Activated T-helper 17 cell treated with anti-CD3 and anti-CD28 coated beads, Interleukin-2, amount 50 U/mL, for 72 hours (primary cell): Measurements from ENCODE around the gene RNF223. TPM values are rescaled to one million over a fixed set of nuclear protein-coding genes. Genes with fewer than 3 reads are reported as not detected.
"Not testable (repeated sequence)": the region's sequence is repeated elsewhere in the genome, so short reads cannot be mapped to it uniquely, and the experiment has no call there.

Experiments used
- ATAC-seq: fragments of 150-1000 bp; cut with Tn5 transposase; replicated peaks from 2 replicates; pipeline ENCODE4 v1.10.0; 2021; ENCODE audit warnings: mild to moderate bottlenecking, moderate library complexity
- H3K27ac Mint-ChIP-seq: one replicate; pipeline ENCODE4 v1.8.0; 2022; ENCODE audit warnings: mixed read lengths
- H3K27me3 Mint-ChIP-seq: one replicate; pipeline ENCODE4 v1.8.0; 2022; ENCODE audit warnings: mixed read lengths
- H3K36me3 Mint-ChIP-seq: one replicate; pipeline ENCODE4 v1.8.0; 2022; ENCODE audit warnings: low read depth, mild to moderate bottlenecking, mixed read lengths
- H3K4me1 Mint-ChIP-seq: one replicate; pipeline ENCODE4 v1.8.0; 2022; ENCODE audit warnings: mixed read lengths
- H3K4me3 Mint-ChIP-seq: one replicate; pipeline ENCODE4 v1.8.0; 2022; ENCODE audit warnings: mild to moderate bottlenecking, mixed read lengths
- H3K9me3 Mint-ChIP-seq: one replicate; pipeline ENCODE4 v1.8.0; 2022; ENCODE audit warnings: mixed read lengths
- total RNA-seq, 2 donors: library from RNA; stranded (reverse); gene quantifications; one replicate each; pipeline ENCODE4 v1.2.3, GENCODE V29; 2022

RNF223 gene
- total RNA-seq, 2 donors from 2014 or later = not detected

DNA sequence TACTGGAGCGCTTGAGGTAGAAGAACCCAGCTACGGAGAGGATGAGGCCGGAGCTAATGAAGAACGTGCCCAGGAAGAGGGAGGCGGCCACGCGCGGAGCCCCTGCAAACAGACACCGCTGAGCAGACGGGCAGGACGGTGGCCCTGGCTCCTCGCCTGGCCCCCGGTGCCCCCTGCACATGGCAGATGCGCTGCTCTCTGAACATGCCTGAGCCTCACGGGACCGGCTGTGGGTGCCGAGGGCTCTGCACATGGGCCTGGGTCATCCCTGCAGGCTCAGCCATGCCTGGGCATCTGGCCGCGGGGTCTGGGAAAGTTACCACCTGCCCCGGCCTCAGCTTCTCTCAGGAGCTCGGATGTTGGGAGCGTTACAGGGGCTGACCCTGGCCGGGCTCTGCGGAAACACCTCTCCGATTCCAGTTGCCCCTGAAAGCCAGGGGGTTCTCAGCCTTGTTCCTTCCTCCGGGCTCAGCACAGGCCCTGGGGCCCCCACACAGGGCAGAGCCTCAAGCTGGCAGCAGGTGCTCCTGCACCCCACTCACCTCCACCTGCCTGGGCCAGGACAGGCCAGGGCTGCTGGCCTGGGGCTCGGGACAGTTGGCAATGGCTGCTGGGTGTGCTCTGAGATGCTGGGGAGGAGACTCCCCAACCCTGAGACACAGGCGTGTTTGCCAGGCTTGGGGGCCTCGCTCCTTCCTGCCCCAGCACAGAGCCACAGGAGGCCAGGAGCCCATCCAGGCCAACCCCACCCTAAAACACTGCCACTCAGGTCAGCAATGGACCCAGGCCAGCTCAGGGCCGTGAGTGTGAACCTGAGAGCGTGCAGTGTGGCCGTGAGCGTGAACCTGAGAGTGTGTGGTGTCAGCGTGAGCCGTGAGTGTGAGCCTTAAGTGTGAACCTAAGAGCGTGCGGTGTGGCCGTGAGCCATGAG, 12.1 kb upstream of the RNF223 start:
- ATAC-seq = no peak
- no peaks in the 10 kb centered on the region for H3K36me3 Mint-ChIP-seq
- H3K4me1 Mint-ChIP-seq = no peaks in the 10 kb centered on the region
- no peak overlapping the region for H3K27ac Mint-ChIP-seq
- no peak overlapping the region for H3K4me3 Mint-ChIP-seq
- no peaks in the 10 kb centered on the region for H3K27me3 Mint-ChIP-seq
- no peaks in the 10 kb centered on the region for H3K9me3 Mint-ChIP-seq

DNA sequence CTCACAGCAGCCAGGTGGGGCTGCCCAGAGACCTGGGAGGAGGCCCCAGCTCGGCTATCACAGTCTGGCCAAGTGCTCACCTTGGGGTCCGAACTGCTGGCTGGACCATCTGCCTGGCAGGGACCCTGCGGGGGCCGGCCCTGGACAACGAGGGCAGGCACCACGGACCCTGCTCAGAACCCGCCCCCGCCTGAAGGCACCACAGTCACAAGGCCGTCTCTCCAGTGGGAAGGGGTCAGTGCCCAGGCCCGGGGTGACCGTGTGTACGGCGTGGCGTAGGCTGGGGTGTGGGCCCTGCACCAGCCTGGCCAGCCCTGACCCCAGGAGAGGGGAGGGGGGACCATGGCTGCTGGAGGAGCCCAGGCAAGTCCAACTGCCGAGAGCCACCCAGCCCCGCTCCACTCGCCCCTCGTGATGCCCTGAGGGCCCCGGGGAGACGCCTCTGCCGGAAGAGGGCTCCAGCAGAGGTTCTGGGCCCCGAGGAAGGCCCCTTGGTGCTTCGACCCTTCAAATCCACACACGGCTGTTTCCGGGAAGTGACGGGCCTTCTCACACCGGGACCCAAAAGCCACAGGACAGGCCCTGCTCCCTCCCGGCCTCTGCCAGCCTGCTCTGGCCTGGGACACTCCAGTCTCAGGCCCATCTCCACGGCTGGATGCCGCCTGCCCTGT, 11.2 kb upstream of the RNF223 start:
- ATAC-seq = no peak
- Mint-ChIP-seq H3K4me1 (no peaks in the 10 kb centered on the region), H3K36me3 (no peaks in the 10 kb centered on the region), H3K4me3 (no peak overlapping the region), H3K27me3 (no peaks in the 10 kb centered on the region), H3K27ac (no peak overlapping the region), H3K9me3 (no peaks in the 10 kb centered on the region)

GRCh38 chr1:1084372-1085170, 10.5 kb upstream of the RNF223 start:
- no peak for ATAC-seq
- H3K9me3 Mint-ChIP-seq = no peaks in the 10 kb centered on the region
- no peak overlapping the region for H3K27ac Mint-ChIP-seq
- H3K27me3 Mint-ChIP-seq = no peaks in the 10 kb centered on the region
- no peak overlapping the region for H3K4me3 Mint-ChIP-seq
- no peaks in the 10 kb centered on the region for H3K36me3 Mint-ChIP-seq
- H3K4me1 Mint-ChIP-seq = no peaks in the 10 kb centered on the region

DNA sequence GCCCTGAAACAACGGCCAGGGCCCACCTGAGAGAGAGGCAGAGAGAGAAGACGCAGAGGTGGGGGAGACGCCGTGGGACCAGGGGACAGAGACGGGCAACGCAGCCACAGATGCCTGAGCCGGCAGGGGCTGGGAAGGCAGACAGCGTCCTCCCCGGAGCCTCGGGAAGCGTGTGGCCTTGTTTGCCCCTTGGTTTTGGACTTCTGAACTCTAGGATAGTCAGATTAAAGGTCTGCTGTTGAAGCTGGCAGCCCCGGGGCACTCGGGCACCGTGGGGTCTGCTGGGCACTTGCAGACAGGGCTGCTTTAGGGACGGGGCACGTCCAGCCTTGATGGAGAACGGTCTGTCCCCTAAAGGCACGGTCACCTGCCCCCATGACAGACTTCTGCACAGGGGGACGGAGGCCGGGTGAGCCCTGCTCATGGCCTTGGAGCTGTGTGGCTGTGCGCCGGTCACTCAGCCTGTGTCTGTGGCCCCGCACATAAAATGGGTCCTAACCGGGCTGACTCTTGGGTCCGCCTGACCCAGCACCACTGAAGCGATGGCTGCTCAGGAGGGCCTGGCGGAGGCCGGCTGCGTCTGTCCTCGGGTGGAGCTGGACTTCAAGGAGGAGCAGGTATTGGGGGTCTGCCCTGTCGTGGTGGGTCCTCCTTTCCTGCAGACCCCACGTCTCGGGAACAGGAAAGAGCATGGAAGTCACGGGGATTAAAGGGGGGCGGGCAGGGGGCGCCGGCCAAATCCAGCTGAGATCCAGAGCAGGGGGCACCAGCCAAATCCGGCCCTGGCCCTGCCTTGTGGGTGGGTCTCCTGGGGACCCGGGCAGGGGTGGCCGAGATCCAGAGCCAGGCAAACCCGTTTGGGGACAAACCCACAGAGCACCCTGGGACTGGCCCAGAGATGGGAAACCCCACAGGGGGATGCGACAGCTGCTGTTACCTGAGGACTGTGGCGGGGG, 9.6 kb upstream of the RNF223 start:
- no peak overlapping the region for H3K4me3 Mint-ChIP-seq

GRCh38 chr1:1082776-1083415, 8.8 kb upstream of the RNF223 start:
- no peak overlapping the region for H3K4me3 Mint-ChIP-seq
- no peaks in the 10 kb centered on the region for H3K27me3 Mint-ChIP-seq
- H3K36me3 Mint-ChIP-seq = no peaks in the 10 kb centered on the region
- no peak for ATAC-seq
- H3K9me3 Mint-ChIP-seq = no peaks in the 10 kb centered on the region
- no peak overlapping the region for H3K27ac Mint-ChIP-seq
- H3K4me1 Mint-ChIP-seq = no peaks in the 10 kb centered on the region

More for the DNA sequence above, 9.6 kb upstream of the RNF223 start:
- ATAC-seq = no peak
- Mint-ChIP-seq H3K4me1 (no peaks in the 10 kb centered on the region), H3K27me3 (no peaks in the 10 kb centered on the region), H3K27ac (no peak overlapping the region), H3K36me3 (no peaks in the 10 kb centered on the region), H3K9me3 (no peaks in the 10 kb centered on the region)

- Mint-ChIP-seq H3K9me3 (no peaks in the 10 kb centered on the region), H3K27me3 (no peaks in the 10 kb centered on the region), H3K27ac (no peak overlapping the region), H3K4me1 (no peaks in the 10 kb centered on the region), H3K4me3 (no peak overlapping the region), H3K36me3 (no peaks in the 10 kb centered on the region)
- ATAC-seq = no peak
Measured at GRCh38 chr1:1082239-1082775, 8.2 kb upstream of the RNF223 start.

GRCh38 chr1:1081311-1082238, 7.5 kb upstream of the RNF223 start:
- Mint-ChIP-seq H3K27me3 (no peaks in the 10 kb centered on the region), H3K36me3 (no peaks in the 10 kb centered on the region), H3K9me3 (no peaks in the 10 kb centered on the region), H3K27ac (no peak overlapping the region), H3K4me1 (no peaks in the 10 kb centered on the region), H3K4me3 (no peak overlapping the region)
- no peak for ATAC-seq

DNA sequence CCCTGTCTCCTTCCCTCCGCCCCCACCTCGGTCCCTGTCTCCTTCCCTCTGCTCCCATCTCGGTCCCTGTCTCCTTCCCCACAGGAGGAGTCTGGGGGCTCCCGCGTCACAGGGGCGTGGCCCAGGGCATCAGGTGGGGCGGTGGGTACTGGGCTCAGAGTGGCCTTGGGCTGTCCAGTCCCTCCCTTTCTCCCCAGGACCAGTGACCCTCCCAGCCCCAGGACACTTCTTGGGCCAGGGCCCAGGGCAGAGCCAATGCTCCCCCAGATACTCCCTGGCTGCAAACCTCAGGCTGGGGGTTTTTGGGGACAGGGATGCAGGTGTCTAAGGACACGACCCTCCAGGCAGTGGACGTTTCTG, 6.8 kb upstream of the RNF223 start:
- no peak overlapping the region for H3K4me3 Mint-ChIP-seq
- no peaks in the 10 kb centered on the region for H3K36me3 Mint-ChIP-seq
- no peaks in the 10 kb centered on the region for H3K9me3 Mint-ChIP-seq
- no peaks in the 10 kb centered on the region for H3K27me3 Mint-ChIP-seq
- no peak for ATAC-seq
- H3K27ac Mint-ChIP-seq = no peak overlapping the region
- no peaks in the 10 kb centered on the region for H3K4me1 Mint-ChIP-seq

- ATAC-seq = peak; percentile 73
- peak overlapping the region; percentile 58 for H3K4me3 Mint-ChIP-seq
- H3K27ac Mint-ChIP-seq = no peak overlapping the region
- no peaks in the 10 kb centered on the region for H3K4me1 Mint-ChIP-seq
- no peaks in the 10 kb centered on the region for H3K27me3 Mint-ChIP-seq
- H3K36me3 Mint-ChIP-seq = no peaks in the 10 kb centered on the region
- no peaks in the 10 kb centered on the region for H3K9me3 Mint-ChIP-seq
Measured at GRCh38 chr1:1080122-1080757, 6.1 kb upstream of the RNF223 start.

- peak; percentile 72 for ATAC-seq
- no peaks in the 10 kb centered on the region for H3K4me1 Mint-ChIP-seq
- H3K4me3 Mint-ChIP-seq = peak overlapping the region; percentile 58
- H3K9me3 Mint-ChIP-seq = no peaks in the 10 kb centered on the region
- peaks cover 3% of the 10 kb centered on the region for H3K27me3 Mint-ChIP-seq
- H3K36me3 Mint-ChIP-seq = no peaks in the 10 kb centered on the region
- no peak overlapping the region for H3K27ac Mint-ChIP-seq
Measured at GRCh38 chr1:1079408-1080121, 5.5 kb upstream of the RNF223 start.

GRCh38 chr1:1077396-1077795, 3.3 kb upstream of the RNF223 start:
- not testable (repeated sequence) for H3K4me1 Mint-ChIP-seq, ATAC-seq, H3K36me3 Mint-ChIP-seq, H3K27ac Mint-ChIP-seq, H3K9me3 Mint-ChIP-seq, H3K27me3 Mint-ChIP-seq, H3K4me3 Mint-ChIP-seq
